NCI-H146 treated with DMSO at 0.1 percent for 48 hours (cell line): ENCODE results near the gene DNM3.

Source experiments
- DNase-seq: peaks from one replicate; lab custom pipeline; 2025; ENCODE audit not compliant: unreplicated experiment; lab: John Stamatoyannopoulos, UW

DNM3 gene

GRCh38 chr1:172163498-172164215 is 322.4 kb downstream of the DNM3 start:
- no peak for DNase-seq

- DNase-seq = no peak
These were observed 324.1 kb downstream of the DNM3 start for GRCh38 chr1:172165403-172165802.

GRCh38 chr1:172167796-172168596 is 326.7 kb downstream of the DNM3 start:
- peak; percentile 64 for DNase-seq

DNA sequence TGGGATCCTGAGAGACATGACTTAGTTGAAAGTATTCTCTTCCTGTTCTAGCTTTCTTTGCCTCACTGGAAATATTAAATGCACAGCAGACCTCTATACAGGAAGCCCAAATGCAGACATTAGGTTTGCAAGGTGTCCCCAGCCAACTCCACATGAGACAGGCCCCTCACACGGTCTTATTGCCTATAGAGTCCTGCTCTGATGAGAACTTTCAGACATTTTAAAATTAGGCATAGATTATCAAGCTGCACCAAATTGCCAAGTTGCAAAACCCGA is 327.2 kb downstream of the DNM3 start:
- no peak for DNase-seq

DNA sequence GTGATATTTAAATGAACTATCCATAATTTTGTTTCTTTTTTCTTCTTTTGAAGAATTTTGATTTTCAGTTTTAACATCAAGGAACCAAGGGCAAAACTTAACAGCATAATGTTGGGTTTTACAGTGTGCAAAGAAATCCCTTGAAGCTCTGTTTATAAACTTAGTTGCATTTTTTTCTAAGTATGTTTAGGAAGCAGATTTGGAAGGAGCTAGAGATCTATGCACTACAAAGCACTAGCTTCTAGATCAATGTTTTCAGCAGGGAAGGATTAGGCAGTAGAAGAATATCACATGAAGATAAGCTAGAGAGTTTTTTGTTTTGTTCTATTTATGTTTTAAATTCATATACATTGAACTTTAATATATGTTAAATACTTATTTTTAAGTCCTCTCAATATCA is 328.5 kb downstream of the DNM3 start:
- DNase-seq = no peak

DNA sequence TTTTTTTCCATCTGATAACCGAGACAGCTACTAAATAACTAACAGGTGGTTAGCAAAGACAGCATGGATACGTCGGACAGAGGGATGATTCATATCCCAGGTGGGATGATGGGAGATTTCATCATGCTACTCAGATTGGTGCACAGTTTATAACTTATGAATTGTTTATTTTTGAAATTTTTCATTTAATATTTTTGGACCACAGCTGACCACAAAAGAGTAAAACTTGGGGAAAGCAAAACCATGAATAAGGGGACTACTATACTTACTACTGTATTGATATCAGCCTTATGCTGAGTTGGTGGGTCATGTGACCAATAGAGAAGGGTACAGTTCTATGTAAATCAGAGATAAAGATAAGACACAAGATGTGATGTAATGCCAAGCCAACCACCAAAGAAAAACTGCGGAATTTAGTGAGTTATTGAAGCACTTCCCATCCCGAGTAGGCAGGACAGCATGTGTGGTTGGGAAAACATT is 331.1 kb downstream of the DNM3 start:
- no peak for DNase-seq

GRCh38 chr1:172176206-172176605 is 334.9 kb downstream of the DNM3 start:
- DNase-seq = no peak

DNA sequence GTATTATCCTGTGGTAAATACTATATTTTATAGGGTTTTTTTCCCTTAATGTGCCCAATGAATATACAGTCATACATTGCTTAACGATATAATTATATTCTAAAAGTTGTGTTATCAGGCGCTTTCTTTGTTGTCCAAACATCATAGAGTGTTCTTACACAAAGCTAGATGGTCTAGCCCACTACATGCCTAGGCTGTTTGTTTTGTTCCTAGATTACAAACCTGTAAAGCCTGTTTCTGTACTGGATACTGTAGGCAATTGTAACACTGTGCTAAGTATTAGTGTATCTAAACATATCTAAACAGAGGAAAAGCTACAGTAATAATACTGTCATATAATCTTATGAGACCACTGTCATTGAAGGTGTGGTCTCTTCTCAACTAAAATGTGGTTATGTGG is 336.6 kb downstream of the DNM3 start:
- DNase-seq = no peak

DNA sequence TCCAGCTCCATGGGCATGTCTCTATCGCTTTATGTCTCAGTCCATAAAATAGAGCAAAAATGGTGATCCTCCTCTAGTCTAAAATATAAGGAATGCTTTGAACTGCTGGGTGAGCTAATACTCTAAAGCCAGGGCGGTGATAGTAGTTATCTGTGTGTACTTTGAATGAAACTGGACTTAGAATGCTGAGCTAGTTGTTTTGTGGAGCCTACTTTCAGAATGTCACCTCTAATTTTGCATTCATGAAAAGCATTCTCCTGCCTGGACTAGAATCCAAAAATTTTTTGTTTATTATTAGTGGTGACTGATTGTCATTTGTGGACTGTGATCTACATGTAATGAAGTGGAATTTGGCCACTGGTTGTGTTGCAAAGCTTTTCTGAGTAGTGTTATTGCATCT is 337.6 kb downstream of the DNM3 start:
- DNase-seq = no peak

- DNase-seq = peak; percentile 23
These were observed 338.6 kb downstream of the DNM3 start for GRCh38 chr1:172179918-172180317.

DNA sequence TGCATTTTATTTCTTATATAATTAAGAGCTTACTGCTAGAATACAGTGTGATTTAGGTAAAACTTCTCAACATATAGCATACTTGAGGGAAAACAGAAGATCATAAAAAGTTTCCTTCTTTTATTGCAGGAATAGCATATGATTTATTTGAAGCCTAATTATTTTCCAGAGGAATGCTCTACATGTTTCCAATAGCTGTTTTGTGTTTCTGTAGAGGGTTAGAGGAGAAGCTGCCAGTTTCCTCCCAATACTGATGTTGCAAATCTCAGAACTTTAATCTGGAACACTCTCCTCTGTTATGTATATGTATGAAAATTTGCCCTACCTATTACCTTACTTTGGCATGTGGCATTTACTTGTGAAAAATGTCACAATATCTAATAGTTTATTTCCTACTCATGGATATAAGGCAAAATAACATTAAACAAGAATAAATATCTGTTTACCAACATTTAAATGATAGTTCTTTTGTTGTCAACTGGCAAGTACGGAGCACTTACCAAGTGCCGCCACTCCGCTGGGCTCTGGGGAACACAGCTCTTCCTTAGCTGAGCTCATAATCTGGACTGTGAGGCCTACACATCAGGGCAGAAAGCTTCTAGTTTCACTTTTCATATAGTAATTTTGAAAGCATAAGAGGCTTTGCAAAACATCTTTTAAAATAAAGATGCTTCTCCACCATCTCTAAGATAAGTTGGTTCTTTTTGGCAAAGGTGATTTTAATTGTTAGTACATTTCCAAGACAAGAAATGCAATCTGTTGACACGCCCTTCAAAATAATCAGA is 339.4 kb downstream of the DNM3 start:
- no peak for DNase-seq

DNA sequence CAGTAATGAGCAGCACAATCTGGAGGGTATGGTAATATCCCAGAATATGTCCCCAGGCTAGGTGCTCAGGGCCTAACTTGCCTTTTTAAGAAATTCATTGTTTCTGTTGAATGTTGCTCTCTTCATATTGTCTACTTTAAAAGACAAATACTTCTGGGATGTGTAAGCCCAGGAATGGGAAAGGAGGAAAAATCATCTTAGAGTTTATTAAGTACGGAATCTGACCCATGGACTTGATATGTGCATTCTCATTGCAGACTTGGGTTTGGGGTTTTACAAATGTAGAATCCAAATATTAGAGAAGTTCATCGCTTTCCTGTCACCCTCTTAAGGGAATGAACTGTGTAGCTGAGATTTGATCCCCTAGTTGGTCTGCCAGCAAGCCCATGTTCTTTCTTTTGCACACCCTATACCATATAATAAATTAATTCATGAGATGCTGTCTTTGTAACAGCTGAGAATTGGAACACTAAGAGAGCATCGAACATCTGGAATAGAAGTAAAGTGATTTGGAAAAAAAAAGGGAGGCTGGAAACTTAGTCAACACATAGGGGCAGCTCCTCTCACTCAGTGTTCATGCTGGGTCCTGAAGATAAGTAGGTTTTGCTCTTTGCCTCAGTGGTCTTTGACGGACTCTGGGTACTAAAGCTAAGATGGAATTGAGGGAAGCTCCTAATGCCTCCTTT is 343.4 kb downstream of the DNM3 start:
- DNase-seq = no peak

DNA sequence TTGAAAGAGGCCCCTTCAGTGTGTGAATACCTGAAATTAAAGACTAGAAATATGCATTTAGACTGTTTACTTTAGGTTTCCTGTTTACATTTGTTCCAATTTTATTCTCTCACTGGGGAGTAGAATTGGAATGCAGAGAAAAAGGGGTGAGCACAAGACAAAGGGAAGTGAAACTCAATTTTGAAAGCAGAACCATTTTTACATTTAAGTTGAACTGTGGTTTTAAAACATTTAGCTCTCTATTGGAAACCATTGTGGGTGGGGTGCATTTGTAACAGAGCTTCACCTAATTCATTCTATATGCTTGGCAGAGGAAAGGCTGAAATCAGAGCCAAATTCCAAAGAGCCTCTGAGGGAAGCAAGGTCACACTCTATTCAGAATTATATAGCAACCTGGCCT is 343.9 kb downstream of the DNM3 start:
- no peak for DNase-seq

- DNase-seq = no peak
These were observed 344.7 kb downstream of the DNM3 start for GRCh38 chr1:172185996-172186395.

GRCh38 chr1:172201572-172201971 is 360.3 kb downstream of the DNM3 start:
- no peak for DNase-seq

DNA sequence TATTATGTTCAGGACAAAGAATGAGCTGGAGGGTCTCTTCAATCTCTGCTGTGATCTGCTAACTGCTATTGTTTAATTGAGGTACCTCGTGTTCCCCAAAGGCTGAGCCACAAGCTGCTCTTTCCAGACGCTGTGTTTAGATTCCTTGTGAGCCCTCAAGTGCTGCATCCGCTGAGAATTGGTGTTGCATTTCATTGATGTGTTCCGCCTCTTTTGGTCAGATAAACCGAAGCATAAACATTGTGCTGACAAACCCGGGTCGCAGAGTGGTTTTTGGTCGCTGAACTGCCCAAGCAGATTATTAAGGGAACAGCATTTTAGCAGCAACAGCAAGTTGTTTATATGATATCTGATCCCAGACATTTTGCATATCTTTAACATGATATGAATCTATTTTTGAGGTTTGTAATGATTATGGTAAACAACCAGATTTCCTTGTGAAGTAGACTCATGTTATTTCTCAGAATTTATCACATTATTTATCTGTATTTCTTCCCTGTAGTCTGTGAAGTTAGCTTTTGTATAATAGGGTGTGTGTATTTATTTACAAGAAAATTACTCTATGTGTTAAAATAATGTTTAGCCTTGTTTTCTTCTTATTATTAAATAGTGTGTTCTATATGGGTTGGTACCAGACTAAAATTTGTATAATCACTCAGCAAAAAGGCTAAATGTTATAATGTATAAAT is 362.0 kb downstream of the DNM3 start:
- no peak for DNase-seq

GRCh38 chr1:172203902-172204301 is 362.6 kb downstream of the DNM3 start:
- DNase-seq = no peak

DNA sequence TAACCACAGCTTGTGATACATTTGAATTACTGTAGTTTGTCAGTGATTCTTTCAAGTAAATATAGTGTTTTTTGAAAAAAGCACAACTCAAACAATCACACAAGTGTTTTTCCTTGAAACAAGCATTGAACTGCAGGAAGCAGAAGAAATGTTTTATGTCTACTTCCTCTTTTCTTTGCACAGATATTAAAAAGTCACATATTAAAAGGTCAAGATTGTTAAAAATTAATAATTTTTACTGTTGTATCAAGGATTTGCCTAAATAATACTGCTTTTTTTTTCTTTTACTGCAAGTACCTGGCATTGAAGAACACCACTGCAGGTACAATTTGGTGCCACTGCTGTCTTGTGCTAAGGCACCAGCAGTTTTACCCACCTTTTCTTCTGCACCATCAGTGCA is 365.0 kb downstream of the DNM3 start:
- DNase-seq = no peak

DNA sequence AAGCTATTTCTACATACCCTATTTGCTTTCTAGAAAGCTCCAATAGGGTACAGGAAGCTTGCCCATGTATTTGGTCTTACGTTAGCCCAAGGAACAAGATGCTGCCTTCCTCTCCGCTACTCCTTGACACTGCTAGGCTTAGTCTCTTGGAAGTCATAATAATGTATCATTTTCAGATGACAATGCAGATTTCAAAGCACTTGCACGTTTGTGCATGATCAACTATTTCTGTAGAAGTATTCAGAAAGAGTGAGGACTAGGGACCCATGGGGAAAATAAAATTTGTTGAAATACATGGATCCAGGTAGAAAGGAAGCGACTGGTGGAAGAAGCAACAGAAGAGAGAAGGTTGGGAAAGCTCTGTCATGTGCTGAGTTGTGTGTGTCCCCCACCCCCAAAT is 367.3 kb downstream of the DNM3 start:
- DNase-seq = no peak

DNA sequence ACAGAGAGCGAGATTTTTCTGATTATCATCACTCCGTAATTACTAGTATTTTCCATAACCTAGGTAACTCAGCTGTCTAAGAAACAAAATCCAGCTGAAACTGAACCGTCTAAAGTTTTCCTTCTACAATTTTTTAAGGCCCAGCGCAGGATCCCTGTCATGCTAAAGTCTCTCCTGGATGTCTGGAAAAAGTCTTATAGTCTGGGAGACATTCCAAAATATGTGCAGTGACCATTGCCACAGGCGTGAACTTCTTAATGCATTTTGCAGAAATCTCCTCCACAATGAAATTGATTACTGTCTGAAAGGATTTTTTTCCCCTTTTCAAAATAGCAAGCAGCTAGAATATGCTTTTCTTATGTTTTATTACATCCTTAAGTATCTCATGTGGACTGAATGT is 369.9 kb downstream of the DNM3 start:
- no peak for DNase-seq

- no peak for DNase-seq
These were observed 370.8 kb downstream of the DNM3 start for GRCh38 chr1:172212124-172212523.
